Measurements from ENCODE around the gene JAM2.

DNA sequence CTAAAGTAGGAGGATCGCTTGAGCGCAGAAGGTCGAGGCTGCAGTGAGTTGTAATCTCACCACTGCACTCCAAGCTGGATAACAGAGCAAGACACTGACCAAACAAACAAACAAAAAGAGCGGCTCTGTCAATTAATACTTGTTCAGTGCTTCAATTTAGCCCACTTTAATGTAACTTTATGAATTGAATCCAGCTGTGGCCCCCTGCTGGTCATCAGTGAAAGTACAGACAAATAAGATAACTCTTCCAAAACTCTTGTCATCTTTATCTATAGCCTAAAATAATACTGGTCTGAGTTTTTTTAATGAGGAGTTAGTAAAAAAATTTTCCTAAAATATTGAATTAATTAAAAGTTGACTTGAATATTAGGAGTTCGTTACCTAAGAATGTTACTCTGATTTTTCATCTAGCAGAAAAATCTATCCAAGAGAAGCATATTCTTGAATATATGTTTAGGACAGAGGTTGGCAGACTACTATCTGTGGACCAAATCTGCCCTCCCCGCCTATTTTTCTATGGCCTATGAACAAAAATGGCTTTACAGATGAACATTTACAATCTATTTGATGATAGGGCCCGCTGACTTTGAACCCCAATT is 69.5 kb downstream of the JAM2 start:
- TF ChIP-seq MXI1 (IDR thresholded peaks at IDR 0.05; ENCODE audit: low read depth, low read length) (no peak), EZH2 (IDR thresholded peaks at IDR 0.05; ENCODE audit: borderline replicate concordance, control insufficient read depth, low read depth, low read length) (no peak), MYC (IDR thresholded peaks at IDR 0.05; ENCODE audit: insufficient read depth, insufficient read length, insufficient replicate concordance, low read length, severe bottlenecking) (no peak), TCF3 (IDR thresholded peaks at IDR 0.05; ENCODE audit: borderline replicate concordance, insufficient read depth, low read depth, low read length) (no peak), SKIL (IDR thresholded peaks at IDR 0.05; ENCODE audit: low read depth, poor library complexity, severe bottlenecking) (no peak), POLR2AphosphoS2 (IDR thresholded peaks at IDR 0.05; ENCODE audit: low read depth, low read length) (no peak), CREM (IDR thresholded peaks at IDR 0.05; ENCODE audit: low read depth) (no peak), MEF2A (IDR thresholded peaks at IDR 0.05; ENCODE audit: insufficient read depth, low read depth, low read length) (no peak)
